HG03280 (cell line): ENCODE results near the gene SBF2.
"Not testable (repeated sequence)": the region's sequence is repeated elsewhere in the genome, so short reads cannot be mapped to it uniquely, and the experiment has no call there.

Experiments
- ATAC-seq: cut with Tn5 transposase; IDR thresholded peaks from one replicate; pipeline ENCODE4 v1.9.1; 2021; ENCODE audit warnings: mild to moderate bottlenecking, moderate library complexity; ENCODE audit not compliant: unreplicated experiment

SBF2 gene

GRCh38 chr11:10076458-10077141, 217.4 kb downstream of the SBF2 start:
- no peak for ATAC-seq

- ATAC-seq: no peak
Observed at GRCh38 chr11:10075141-10075540, 218.9 kb downstream of the SBF2 start.

DNA sequence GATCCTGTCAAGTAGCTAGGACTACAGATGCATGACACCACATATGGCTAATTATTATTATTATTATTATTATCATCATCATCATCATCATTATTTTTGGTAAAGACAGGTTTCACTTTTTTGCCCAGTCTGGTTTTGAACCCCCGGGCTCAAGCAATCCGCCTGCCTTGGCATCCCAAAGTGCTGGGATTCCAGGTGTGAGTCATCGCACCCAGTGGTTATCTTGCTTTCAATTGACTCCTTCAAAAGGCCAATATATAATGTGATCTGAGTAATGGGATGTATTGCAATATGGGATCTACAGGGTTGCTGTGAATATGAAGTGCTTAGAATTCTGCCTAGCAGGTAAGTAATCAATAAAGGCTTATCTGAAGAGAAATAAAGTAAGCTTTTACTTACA, 221.2 kb downstream of the SBF2 start:
- ATAC-seq: no peak

DNA sequence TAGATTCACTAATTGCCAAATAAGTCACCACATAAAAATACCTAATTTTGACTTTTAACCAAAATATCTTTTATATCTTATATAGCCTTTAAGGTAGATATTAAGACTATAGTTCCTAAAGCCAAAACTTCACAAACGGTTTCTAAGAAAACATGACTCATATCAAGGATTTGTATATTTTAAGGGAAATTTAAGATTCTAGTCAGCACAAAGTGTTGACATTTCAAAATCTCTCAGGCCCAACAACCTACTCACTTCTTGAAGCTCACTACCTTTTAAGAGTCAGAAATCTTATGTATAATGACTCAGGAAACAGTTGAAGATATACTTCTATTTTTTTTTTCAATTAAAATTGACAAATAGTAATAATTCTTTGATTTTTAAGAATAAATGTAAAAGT, 221.9 kb downstream of the SBF2 start:
- ATAC-seq: no peak

GRCh38 chr11:10067629-10068300, 226.3 kb downstream of the SBF2 start:
- no peak for ATAC-seq

DNA sequence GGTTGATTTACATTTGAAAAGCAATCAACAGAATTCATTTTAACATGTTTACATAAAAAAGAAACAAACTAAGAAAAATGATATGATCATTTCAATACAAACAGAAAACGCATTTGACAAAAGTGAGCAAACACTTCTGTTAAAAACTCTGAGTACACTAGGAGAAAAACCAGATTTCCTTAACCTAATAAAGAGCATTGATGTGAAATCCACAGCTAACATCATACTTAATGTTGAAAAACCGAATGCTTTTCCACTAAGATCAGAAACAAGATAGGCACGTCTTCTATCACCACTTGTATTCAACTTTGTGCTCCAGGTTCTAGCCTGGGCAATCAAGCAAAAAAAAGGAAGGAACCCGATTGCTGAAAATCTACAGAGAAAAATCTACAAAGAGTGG, 227.6 kb downstream of the SBF2 start:
- no peak for ATAC-seq

DNA sequence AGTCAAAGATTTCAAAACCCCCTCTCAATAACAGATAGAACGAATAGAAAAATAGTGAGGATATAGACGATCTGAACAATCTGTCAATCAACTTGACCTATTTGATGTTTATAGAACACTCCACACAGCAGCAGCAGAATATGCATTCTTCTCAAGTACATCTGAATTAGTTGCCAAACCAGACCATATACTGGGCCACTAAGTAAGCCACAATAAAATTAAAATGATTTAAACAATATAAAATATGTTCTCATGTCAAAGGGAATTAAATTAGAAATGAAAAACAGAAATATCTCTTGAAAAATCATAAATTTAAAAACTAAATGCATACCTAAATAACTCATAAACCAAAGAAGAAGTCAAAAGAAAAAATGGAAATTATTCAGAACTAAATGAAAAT, 229.2 kb downstream of the SBF2 start:
- ATAC-seq: no peak

GRCh38 chr11:10058356-10058755, 235.7 kb downstream of the SBF2 start:
- ATAC-seq: no peak

DNA sequence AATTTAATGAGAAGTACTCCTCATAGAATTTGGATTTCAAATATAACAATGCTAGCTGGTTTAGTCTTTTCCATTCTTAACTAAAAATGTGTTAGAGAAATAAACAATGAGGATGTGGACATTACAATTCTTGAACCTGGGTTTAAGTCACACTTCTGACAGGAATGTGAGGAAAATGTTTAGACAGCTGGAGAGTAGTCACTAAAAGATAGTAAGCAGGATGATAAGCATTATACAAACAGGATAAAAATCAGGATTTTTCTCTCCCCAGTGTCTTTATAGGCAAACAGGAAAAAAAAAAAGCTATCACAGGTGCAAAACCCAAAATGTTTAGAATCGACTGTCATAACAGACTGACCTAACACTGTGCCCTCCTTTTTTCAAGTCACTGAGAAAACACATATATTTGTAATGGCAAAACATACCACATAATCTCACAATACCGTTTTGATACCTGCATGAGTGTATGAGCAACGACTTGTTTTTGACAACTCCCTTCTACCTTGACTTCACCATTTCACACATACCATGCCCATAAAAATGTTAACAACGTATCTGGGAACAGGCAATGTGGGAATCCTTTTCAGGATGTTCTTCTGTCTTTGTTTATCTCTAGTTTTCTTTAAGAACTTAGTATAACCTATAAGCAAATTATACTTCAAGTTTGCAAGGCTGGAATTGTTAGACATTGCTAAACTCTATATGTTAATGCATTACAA, 242.0 kb downstream of the SBF2 start:
- no peak for ATAC-seq

- ATAC-seq: no peak
Observed at GRCh38 chr11:10050561-10050960, 243.5 kb downstream of the SBF2 start.

GRCh38 chr11:10049756-10050155, 244.3 kb downstream of the SBF2 start:
- no peak for ATAC-seq

DNA sequence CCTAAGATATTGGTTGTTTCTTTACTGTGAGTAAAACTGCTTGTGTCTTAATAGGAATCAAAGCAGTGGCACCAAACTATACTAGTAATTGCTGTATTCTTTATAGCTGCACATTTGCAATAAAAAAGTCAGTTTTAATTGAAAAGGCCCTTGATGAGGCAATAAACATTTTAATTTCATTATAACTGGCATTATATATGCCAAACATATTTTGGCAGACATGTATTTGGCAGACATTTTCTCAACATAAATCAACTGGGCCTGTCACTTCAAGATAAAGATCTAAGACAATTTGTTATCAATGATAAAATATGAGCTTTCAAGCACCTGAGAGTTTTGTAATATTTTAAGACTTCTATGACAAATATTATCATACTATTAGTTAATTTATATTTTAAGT, 245.7 kb downstream of the SBF2 start:
- no peak for ATAC-seq

- no peak for ATAC-seq
Observed at GRCh38 chr11:10044618-10045017, 249.4 kb downstream of the SBF2 start.

DNA sequence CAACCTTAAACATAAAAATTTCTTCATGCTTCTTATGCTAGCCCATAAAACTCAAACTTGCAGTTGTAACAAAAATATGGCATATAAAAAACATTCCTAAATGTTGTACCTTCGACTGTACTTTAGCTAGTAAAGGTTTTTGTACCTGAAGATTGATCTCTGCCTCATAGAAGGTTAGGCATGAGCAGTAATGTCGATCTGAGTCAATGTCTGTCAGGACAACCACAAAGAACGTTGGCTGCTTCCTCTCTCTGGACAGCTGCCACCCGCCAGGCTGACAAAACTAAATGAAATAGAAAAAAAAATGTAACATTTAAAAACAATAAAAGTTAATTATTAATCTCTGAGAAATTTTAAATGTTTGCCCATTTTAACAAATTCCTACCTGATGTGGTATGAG, 251.3 kb downstream of the SBF2 start:
- ATAC-seq: no peak

DNA sequence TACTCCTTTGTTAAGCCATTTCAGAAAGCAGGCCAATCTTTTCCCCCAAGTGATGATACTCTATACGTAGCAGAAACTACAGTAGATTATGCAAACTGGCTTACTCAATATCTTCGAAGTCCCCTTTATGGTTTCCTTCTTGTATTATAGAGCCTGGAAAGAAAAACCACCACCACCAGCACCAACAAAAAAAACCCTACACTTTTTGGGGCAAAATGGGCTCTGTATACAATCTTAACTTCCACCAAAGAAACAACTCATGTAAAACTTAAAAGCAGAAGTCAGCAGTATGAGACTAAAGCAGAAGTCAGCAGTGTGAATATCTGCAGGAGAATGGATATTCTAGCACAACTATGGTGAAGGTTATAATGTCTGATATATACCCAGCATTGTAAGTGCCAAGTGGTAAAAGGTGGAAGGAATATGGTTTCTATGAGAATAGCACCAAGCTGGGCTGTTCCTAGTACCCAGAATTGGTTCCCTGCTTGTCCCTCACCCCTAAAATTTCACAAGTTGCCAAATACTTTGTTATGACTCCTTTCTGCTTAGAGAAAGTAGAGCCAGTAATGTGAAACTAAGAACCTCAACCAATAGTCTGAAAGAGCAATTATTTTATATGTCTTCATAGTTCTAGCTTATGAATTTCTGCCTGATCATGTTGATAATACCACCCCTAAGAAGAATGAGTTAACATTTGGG, 252.1 kb downstream of the SBF2 start:
- ATAC-seq: no peak

DNA sequence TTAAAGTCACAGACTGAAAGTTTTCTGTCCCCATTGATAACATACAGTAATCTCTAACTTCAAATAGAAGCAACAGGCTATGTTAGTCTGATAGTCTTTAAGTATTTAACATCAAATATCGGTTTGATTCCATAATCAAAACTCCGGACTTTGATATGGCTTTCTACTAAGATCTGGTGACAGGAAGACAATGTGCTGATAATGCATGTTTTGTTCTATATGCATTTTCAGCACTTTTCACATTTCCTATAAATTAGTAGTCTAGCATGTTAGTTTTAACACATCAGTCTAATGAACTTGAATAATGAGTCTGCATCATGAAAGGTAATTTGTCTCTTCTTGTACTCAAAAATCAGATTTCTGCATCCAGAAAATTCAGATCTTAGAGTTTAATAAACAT, 252.7 kb downstream of the SBF2 start:
- ATAC-seq: no peak

- no peak for ATAC-seq
Observed at GRCh38 chr11:10038521-10039302, 255.3 kb downstream of the SBF2 start.

GRCh38 chr11:10035932-10036331, 258.1 kb downstream of the SBF2 start:
- ATAC-seq: not testable (repeated sequence)

- no peak for ATAC-seq
Observed at GRCh38 chr11:10032935-10033334, 261.1 kb downstream of the SBF2 start.

DNA sequence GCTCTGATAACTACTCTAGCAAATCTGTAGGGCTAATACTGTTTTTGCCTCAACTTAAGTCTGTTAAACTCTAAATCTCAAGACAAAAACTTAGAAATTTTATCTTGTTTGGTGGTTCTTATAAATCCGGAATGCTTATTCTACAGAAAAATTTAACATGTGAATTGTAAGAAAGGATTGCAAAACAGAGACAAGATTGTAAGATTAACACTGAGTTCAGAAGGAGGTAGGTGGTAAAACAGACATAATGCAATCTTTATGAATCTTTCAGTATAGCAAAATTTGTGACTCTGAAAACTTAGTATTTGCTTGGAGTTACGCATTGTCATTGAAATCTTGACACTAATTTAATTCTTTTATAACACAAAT, 263.9 kb downstream of the SBF2 start:
- ATAC-seq: no peak
